Mesodermal cell (in vitro differentiated cells): ENCODE results near the gene ZBTB38.

Experiments
- H3K27ac ChIP-seq: 2 replicates; pipeline ENCODE4 v1.7.0; 2013; ENCODE audit warnings: mild to moderate bottlenecking, low read depth, low read length, moderate library complexity; ENCODE audit not compliant: severe bottlenecking
- H3K36me3 ChIP-seq: 2 replicates; pipeline ENCODE4 v1.7.1; 2013; ENCODE audit warnings: mild to moderate bottlenecking, low read length, moderate library complexity; ENCODE audit not compliant: control insufficient read depth, insufficient read depth
- H3K4me1 ChIP-seq: one replicate; pipeline ENCODE4 v1.7.1; 2013; ENCODE audit warnings: mild to moderate bottlenecking, low read length; ENCODE audit not compliant: insufficient read depth, control insufficient read depth, poor library complexity, severe bottlenecking
- H3K4me3 ChIP-seq: 2 replicates; pipeline ENCODE4 v1.7.0; 2013; ENCODE audit warnings: low read length, control low read depth, mild to moderate bottlenecking; ENCODE audit not compliant: insufficient read depth, poor library complexity, severe bottlenecking; ENCODE audit errors: extremely low read depth
- H3K9me3 ChIP-seq: 2 replicates; pipeline ENCODE4 v1.7.1; 2013; ENCODE audit warnings: mild to moderate bottlenecking, low read length, moderate library complexity; ENCODE audit not compliant: control insufficient read depth
- WGBS, 2 experiments: methylation state at CpG; one replicate each; pipeline ENCODE4 v1.1.5; 2013; ENCODE audit warnings: missing lambda C conversion rate in 2 of 2; ENCODE audit not compliant: insufficient coverage in 2 of 2; 5-methylcytosine and 5-hydroxymethylcytosine counted together

The ZBTB38 gene

GRCh38 chr3:141394560-141394959 lies 26.3 kb downstream of the ZBTB38 start:
- H3K4me1 ChIP-seq = peaks cover 16% of the 10 kb centered on the region
- peaks cover 24% of the 10 kb centered on the region for H3K9me3 ChIP-seq
- 86 to 93% methylated on average over 2 of the region's 3 CpGs for WGBS, 2 experiments
- H3K27ac ChIP-seq = no peak overlapping the region
- no peak overlapping the region for H3K4me3 ChIP-seq
- H3K36me3 ChIP-seq = peaks cover 51% of the 10 kb centered on the region

- H3K9me3 ChIP-seq = peaks cover 24% of the 10 kb centered on the region
- no peak overlapping the region for H3K4me3 ChIP-seq
- H3K4me1 ChIP-seq = peaks cover 17% of the 10 kb centered on the region
- H3K36me3 ChIP-seq = peaks cover 45% of the 10 kb centered on the region
- no peak overlapping the region for H3K27ac ChIP-seq
- WGBS, 2 experiments = 100% methylated on average over 4 of the region's 5 CpGs; no CpG with 5 or more reads in 1 of the 2 experiments
Observed at GRCh38 chr3:141395005-141395589, 26.8 kb downstream of the ZBTB38 start.

DNA sequence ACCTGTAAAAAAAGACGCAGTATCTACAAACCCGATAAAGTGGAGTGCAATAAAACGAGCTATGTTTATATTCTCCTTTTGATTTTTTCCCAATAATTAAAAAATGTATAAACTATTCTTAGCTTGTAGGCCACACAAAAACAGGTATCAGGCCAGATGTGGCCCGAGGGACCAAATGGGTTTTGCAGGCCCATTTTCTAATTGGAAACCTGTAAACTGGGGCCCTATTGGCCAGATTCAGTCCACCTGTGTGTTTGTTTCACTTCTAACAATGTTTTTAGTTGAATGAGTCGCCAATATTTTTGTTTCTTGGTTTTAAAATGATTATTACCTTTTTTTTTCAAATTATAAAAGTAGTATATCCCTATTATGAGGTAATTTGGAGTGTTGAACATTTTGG lies 29.7 kb downstream of the ZBTB38 start:
- Histone ChIP-seq H3K36me3 (peaks cover 41% of the 10 kb centered on the region), H3K4me1 (peaks cover 13% of the 10 kb centered on the region), H3K9me3 (peaks cover 24% of the 10 kb centered on the region), H3K4me3 (no peak overlapping the region), H3K27ac (no peak overlapping the region)
- WGBS, 2 experiments = 90 to 100% methylated on average over 2 of the region's 5 CpGs

- Histone ChIP-seq H3K36me3 (peaks cover 42% of the 10 kb centered on the region), H3K4me3 (no peak overlapping the region), H3K4me1 (peaks cover 10% of the 10 kb centered on the region), H3K27ac (no peak overlapping the region), H3K9me3 (peaks cover 24% of the 10 kb centered on the region)
- 50 to 63% methylated on average over 1 of the region's 2 CpGs for WGBS, 2 experiments
Observed at GRCh38 chr3:141399200-141399599, 30.9 kb downstream of the ZBTB38 start.

DNA sequence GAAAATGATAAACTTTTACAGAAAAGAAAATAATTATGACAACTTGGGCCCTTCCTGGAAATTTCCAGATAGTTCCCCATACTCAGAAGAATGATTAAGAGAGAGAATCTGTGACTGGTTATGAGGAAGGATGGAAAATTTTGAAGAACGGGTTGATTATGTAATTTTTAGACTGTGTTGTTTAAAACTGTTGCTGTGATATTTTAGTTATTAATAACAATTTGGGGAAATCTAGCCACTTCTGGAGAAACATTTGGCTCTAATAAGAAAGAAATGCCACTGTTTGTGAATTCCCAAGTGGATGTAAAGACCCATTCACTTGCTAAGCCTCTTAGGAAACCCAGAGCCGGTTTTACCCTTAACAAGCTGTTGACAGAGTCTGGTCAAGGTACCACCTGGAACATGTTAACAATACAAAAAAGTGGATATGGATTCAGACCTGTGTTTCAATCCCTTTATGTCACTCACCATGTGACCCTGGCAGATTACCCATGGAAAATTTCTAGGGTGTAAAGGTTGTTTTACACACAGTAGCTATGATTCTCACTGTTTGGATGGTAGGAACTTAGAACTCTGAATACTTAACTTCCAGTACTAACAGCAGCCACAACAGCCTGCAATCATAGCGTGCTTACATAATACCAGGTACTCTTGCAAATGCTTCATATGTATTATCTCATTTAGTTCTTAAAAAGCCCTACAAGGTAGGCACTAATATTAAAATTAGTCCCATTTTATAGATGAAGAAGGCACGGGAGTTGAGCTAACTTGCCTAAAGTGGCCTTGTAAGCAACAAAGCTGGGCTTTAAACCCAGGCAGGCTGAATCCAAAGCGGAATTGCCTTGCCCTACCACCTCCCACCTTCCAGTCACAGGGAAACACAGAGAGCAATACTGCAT lies 32.0 kb downstream of the ZBTB38 start:
- WGBS, 2 experiments = 83 to 97% methylated on average over 3 of the region's 5 CpGs
- Histone ChIP-seq H3K36me3 (peaks cover 42% of the 10 kb centered on the region), H3K4me1 (peaks cover 21% of the 10 kb centered on the region), H3K9me3 (peaks cover 24% of the 10 kb centered on the region), H3K27ac (no peak overlapping the region), H3K4me3 (no peak overlapping the region)

- Histone ChIP-seq H3K27ac (no peak overlapping the region), H3K36me3 (peaks cover 42% of the 10 kb centered on the region), H3K4me1 (peaks cover 25% of the 10 kb centered on the region), H3K4me3 (no peak overlapping the region), H3K9me3 (peaks cover 19% of the 10 kb centered on the region)
- WGBS, 2 experiments = no CpG with 5 or more reads among the region's 1 CpG
Observed at GRCh38 chr3:141401095-141401494, 32.8 kb downstream of the ZBTB38 start.

GRCh38 chr3:141401573-141402475 lies 33.5 kb downstream of the ZBTB38 start:
- WGBS, 2 experiments = 16 to 17% methylated on average over 45 to 53 of the region's 59 CpGs
- Histone ChIP-seq H3K9me3 (peaks cover 12% of the 10 kb centered on the region), H3K4me3 (peak overlapping the region; percentile 48), H3K4me1 (peaks cover 25% of the 10 kb centered on the region), H3K27ac (peak overlapping the region; percentile 33), H3K36me3 (peaks cover 42% of the 10 kb centered on the region)

DNA sequence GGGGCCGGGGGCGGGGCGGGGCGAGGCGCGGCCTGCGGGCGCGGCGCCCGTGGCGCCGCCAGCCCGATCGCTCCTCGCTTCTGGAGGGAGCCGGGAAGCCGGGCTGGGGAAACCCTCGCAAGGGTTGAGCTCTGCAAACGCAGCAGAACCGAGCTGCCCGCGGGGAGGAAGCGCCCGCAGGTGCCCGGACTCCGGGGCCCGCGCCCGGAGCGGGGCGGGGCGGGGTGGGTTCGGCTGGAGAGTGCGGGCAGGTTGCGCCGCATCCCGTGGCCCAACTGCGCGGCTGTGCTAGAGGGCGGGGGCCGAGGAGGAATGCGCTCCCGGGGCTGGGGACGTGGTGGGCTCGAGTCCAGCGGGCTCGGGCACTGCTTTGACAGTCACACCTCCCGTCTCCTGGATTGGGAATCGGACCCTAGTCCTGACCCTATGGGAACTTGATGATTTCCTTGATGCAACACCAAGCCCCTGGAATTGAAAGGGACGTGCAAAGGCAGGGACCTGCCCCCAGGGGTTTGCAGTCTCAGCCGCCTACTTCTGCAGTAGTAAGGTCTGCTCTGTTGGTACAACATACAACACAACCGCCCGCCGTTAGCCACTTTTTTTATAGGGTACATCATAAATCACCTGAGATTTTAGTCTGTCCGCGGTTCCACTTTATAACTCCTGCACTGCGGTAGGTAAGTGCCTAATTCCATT lies 34.3 kb downstream of the ZBTB38 start:
- Histone ChIP-seq H3K36me3 (peaks cover 41% of the 10 kb centered on the region), H3K4me3 (peak overlapping the region; percentile 48), H3K4me1 (peaks cover 25% of the 10 kb centered on the region), H3K9me3 (peaks cover 4% of the 10 kb centered on the region), H3K27ac (no peak overlapping the region)
- WGBS, 2 experiments = 4 to 9% methylated on average over 44 to 50 of the region's 58 CpGs

DNA sequence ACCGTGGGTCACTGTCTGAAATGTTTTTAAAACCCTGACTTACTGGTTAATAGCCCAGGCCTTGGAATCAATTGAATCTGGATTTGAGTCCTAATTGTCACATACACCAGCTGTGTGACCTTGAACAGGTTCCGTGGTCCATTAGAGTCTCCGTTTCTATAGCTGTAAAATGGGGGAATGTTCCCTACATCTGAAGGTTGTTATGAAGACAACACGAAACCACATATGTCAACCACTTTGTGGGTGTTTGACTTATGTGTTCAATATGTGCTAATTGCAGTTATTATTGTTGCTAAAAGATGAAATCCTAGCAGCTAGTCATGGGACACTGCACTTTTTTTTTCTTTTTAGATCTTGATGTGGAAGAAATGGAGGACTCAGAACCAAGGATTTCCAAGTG lies 35.3 kb downstream of the ZBTB38 start:
- no peaks in the 10 kb centered on the region for H3K9me3 ChIP-seq
- peaks cover 25% of the 10 kb centered on the region for H3K4me1 ChIP-seq
- 91 to 97% methylated on average over 3 to 4 of the region's 4 CpGs for WGBS, 2 experiments
- H3K36me3 ChIP-seq = peaks cover 40% of the 10 kb centered on the region
- H3K27ac ChIP-seq = no peak overlapping the region
- H3K4me3 ChIP-seq = no peak overlapping the region

DNA sequence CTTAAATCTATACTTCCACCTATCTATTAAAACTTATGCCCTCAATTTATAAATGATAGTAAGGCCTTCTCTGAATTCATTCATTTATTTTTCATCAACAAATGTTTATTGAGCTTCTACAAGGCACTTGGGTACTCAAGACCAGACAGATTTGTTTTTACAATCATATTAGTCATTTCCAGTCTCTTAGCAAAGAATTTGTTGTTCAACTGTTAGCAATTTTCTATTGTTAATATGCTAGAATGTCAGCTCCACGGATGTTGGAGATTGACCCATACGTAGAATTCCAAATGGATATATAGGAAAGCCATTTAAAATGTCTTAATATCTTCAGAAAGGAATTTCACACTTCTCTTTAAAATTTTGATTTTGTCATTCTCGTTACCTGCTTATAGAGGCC lies 36.7 kb downstream of the ZBTB38 start:
- Histone ChIP-seq H3K36me3 (peaks cover 48% of the 10 kb centered on the region), H3K27ac (no peak overlapping the region), H3K4me3 (no peak overlapping the region), H3K9me3 (no peaks in the 10 kb centered on the region), H3K4me1 (peaks cover 19% of the 10 kb centered on the region)
- no CpG with 5 or more reads among the region's 3 CpGs for WGBS, 2 experiments
